Measurements from ENCODE around the gene ARNT2.

Gene ARNT2

GRCh38 chr15:80411788-80412288, 7.7 kb downstream of the ARNT2 start:
- no peak for DNase-seq (ENCODE audit: low read depth)

- DNase-seq (ENCODE audit: low read depth), result no peak
These were observed 10.6 kb downstream of the ARNT2 start for GRCh38 chr15:80414546-80415357.

- DNase-seq (ENCODE audit: low read depth), result no peak
These were observed 11.1 kb downstream of the ARNT2 start for GRCh38 chr15:80415358-80415670.

- no peak for DNase-seq (ENCODE audit: low read depth)
These were observed 12.5 kb downstream of the ARNT2 start for GRCh38 chr15:80416702-80417101.

- peak; percentile 6 for DNase-seq (ENCODE audit: low read depth)
These were observed 14.8 kb downstream of the ARNT2 start for GRCh38 chr15:80418892-80419537.

GRCh38 chr15:80419546-80419945, 15.4 kb downstream of the ARNT2 start:
- no peak for DNase-seq (ENCODE audit: low read depth)

GRCh38 chr15:80420658-80421057, 16.5 kb downstream of the ARNT2 start:
- no peak for DNase-seq (ENCODE audit: low read depth)

GRCh38 chr15:80423215-80423614, 19.0 kb downstream of the ARNT2 start:
- DNase-seq (ENCODE audit: low read depth), result no peak

GRCh38 chr15:80424381-80424780, 20.2 kb downstream of the ARNT2 start:
- DNase-seq (ENCODE audit: low read depth), result no peak

- DNase-seq (ENCODE audit: low read depth), result no peak
These were observed 22.1 kb downstream of the ARNT2 start for GRCh38 chr15:80426316-80426715.

GRCh38 chr15:80429964-80430363, 25.8 kb downstream of the ARNT2 start:
- DNase-seq (ENCODE audit: low read depth), result no peak

GRCh38 chr15:80431635-80432344, 27.6 kb downstream of the ARNT2 start:
- DNase-seq (ENCODE audit: low read depth), result no peak

- no peak for DNase-seq (ENCODE audit: low read depth)
These were observed 28.1 kb downstream of the ARNT2 start for GRCh38 chr15:80432345-80432702.

GRCh38 chr15:80433836-80434235, 29.7 kb downstream of the ARNT2 start:
- no peak for DNase-seq (ENCODE audit: low read depth)

GRCh38 chr15:80434926-80435720, 30.9 kb downstream of the ARNT2 start:
- no peak for DNase-seq (ENCODE audit: low read depth)

- no peak for DNase-seq (ENCODE audit: low read depth)
These were observed 32.5 kb downstream of the ARNT2 start for GRCh38 chr15:80436511-80437307.

- DNase-seq (ENCODE audit: low read depth), result no peak
These were observed 33.2 kb downstream of the ARNT2 start for GRCh38 chr15:80437334-80437891.

GRCh38 chr15:80439140-80439539, 35.0 kb downstream of the ARNT2 start:
- no peak for DNase-seq (ENCODE audit: low read depth)

- no peak for DNase-seq (ENCODE audit: low read depth)
These were observed 35.8 kb downstream of the ARNT2 start for GRCh38 chr15:80440024-80440423.

- no peak for DNase-seq (ENCODE audit: low read depth)
These were observed 36.9 kb downstream of the ARNT2 start for GRCh38 chr15:80441041-80441440.

GRCh38 chr15:80441714-80442113, 37.5 kb downstream of the ARNT2 start:
- no peak for DNase-seq (ENCODE audit: low read depth)
